ENCODE measurements around the gene INVS.

DNA sequence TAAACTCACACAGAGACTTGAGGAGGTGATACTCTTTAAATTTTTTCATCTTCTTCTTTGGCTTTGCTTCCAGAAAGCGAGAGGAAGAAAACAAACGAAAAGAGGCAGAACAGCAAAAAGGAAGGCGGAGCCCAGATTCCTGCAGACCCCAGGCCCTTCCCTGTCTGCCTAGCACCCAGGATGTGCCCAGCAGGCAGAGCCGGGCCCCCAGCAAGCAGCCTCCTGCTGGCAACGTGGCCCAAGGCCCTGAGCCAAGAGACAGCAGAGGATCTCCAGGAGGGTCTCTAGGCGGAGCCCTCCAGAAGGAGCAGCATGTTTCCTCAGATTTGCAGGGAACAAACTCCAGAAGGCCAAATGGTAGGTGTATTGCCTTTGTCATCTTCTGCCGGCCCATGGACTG, 185.2 kb downstream of the INVS start:
- TF ChIP-seq POLR2AphosphoS5 (IDR thresholded peaks at IDR 0.05; ENCODE audit: borderline replicate concordance, low read depth, low read length) (no peak), EZH2 (IDR thresholded peaks at IDR 0.05) (no peak)
